VCaP (cell line): ENCODE data around the gene CASK.
"Not testable (repeated sequence)": the region's sequence is repeated elsewhere in the genome, so short reads cannot be mapped to it uniquely, and the experiment has no call there.

Experiments used
- H3K27ac ChIP-seq: fragments of 450-650 bp; 2 replicates; pipeline ENCODE4 v1.5.1; 2017
- TF ChIP-seq, protein P1 (sequence below): fragments of 450-650 bp; conservative IDR thresholded peaks from 2 replicates; pipeline ENCODE4 v1.5.1; 2017; ENCODE audit warnings: mild to moderate bottlenecking, moderate library complexity

The CASK gene

DNA sequence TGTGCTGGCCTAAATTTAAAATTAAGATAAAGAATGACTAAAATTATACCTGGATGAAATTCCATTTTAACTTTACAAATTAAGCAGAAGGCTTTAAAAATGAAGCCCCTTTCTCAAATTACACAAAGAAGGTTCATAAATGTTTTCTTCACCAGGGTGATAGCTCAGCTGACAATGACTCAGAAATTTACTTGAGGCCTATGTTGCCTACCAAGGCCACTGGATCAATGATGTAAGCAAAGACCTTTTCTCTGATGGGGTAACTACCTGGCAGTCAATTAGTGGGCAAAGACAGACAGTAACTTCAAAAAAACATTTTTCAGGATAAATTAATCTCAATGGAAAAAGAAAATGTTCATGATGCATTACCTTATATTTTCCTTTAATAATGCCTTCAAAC is 258.4 kb downstream of the CASK start:
- TF ChIP-seq, protein P1, sequence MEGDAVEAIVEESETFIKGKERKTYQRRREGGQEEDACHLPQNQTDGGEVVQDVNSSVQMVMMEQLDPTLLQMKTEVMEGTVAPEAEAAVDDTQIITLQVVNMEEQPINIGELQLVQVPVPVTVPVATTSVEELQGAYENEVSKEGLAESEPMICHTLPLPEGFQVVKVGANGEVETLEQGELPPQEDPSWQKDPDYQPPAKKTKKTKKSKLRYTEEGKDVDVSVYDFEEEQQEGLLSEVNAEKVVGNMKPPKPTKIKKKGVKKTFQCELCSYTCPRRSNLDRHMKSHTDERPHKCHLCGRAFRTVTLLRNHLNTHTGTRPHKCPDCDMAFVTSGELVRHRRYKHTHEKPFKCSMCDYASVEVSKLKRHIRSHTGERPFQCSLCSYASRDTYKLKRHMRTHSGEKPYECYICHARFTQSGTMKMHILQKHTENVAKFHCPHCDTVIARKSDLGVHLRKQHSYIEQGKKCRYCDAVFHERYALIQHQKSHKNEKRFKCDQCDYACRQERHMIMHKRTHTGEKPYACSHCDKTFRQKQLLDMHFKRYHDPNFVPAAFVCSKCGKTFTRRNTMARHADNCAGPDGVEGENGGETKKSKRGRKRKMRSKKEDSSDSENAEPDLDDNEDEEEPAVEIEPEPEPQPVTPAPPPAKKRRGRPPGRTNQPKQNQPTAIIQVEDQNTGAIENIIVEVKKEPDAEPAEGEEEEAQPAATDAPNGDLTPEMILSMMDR = no peak
- H3K27ac ChIP-seq = no peak overlapping the region

DNA sequence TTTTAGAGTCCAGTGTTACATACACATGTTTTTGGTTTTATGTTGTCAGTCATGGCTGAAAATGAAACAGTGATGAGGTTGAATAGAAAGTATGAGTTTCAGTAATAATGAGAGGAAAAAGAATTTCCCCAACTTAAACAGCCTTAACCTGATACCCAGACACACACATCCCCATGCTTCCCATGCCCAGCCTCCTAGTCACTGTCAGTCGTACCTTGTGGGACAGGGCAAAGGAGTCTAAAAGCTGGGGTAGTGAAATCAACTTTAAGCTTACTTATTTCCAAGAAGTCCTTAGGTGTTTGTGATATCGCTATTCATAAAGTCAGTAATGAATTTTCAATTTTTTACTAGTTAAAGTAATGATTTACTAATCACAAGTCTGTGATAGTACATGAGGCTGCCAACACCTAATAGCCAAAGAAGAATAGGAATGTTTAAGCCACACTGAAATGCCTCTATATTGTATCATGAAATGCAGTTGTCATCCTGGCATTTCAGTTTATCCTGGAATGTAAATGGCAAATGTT is 258.9 kb downstream of the CASK start:
- TF ChIP-seq, protein P1 = no peak
- no peak overlapping the region for H3K27ac ChIP-seq

DNA sequence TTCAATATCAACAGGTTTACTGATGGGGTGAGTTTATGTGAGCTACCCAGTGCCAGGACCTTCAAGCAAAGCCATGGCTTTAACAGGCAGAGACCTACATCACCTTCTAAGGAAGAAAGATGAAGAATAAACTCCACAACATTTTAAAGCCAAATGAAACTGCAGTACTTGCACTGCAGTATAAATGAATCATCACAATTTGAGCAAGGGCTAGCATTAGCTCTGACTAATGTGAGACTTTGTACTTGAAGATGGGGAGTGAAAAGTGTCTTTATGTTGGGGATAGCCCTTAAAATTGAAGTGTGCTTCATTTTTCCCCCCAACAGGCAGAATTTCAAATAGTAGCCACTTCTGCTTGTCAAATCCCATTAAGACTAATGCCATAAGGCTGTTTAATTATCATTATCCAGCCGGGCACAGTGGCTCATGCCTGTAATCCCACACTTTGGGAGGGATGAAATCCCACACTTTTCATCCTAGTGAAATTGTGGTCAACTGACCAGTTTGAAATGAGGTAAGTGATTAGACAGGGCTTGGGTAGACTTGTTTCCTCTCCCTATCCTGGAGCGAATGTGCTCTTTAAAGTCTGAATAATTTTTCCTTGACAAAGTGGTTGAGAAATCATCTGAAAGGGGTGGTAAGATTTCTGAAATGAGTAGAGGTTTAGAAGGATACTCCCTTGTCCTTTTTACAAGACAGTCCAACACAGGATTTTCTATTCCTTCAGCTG is 261.8 kb downstream of the CASK start:
- no peak overlapping the region for H3K27ac ChIP-seq
- TF ChIP-seq, protein P1 = no peak

DNA sequence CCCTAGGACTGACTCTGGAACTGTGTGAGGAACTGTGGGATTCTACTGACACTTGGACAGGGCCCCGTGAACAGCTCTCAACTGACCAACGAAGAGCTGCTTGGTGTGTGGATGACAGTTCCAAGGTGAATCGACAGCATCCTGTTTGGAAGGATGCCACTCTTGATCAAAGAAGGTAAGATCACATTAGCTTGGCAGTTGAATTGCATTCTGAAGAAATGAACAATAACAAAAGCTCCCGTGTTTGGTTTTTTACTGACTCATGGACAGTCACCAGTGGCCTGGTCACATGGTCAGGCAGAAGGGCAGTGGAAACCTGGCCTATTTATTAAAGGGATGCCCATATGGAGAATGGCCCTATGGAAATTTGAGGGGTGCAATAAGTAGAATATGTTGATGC is 267.7 kb downstream of the CASK start:
- TF ChIP-seq, protein P1 = no peak
- no peak overlapping the region for H3K27ac ChIP-seq

DNA sequence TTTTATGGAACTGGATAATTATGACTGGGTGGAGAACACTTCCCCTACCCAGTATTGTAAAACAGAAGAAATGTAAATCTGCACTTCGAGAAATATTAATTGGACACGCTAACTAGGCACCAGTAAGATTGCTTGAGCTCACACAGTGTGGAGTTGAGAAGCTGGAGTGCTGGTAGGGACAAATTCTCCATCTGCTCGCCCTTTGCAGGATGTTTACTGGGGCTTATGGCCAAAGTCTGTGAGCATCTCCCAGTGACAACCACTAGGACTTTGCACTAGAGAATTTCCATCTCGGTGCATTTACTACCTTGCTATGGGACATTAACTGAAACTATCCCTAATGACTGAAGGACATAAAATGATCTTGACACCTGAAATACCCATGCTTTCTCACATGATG is 268.3 kb downstream of the CASK start:
- TF ChIP-seq, protein P1 = no peak
- no peak overlapping the region for H3K27ac ChIP-seq

DNA sequence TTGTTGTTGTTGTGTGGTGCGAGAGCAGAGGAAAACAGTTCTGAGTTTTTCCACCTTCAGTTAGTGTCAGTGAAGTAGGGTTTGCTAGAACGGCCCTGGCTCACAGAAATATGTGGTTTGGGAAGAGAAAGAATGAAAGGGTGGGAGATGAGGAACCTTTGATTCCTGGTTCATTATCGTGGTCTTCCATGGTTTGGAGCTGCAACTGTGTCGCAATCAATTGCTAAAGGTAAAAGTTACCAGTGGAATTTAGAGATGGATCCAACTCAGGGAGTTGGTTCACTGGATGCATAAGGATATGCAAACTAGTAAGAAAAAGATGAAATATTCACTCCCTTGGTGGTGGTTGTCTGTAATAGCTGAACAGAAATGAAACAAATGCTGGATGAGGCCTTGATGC is 270.2 kb downstream of the CASK start:
- TF ChIP-seq, protein P1 = no peak
- H3K27ac ChIP-seq = no peak overlapping the region

DNA sequence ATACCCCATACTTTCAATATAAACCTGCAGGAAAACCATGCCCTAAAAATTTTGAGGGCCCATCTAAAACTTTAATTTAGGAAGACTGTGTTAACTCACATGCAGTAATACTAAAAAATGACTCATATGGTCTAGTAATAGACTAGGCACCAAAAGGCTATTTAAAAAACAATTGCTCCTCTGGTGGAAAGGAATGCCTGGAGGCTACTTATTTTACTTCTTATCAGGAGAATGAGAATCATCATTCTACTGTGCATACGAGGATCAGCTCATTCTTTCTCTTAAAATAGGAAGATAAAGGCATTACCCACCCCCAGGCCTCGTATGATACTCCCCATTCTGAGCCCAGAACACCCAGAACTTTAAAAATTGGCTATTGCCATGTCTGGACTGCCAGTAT is 277.2 kb downstream of the CASK start:
- not testable (repeated sequence) for H3K27ac ChIP-seq

DNA sequence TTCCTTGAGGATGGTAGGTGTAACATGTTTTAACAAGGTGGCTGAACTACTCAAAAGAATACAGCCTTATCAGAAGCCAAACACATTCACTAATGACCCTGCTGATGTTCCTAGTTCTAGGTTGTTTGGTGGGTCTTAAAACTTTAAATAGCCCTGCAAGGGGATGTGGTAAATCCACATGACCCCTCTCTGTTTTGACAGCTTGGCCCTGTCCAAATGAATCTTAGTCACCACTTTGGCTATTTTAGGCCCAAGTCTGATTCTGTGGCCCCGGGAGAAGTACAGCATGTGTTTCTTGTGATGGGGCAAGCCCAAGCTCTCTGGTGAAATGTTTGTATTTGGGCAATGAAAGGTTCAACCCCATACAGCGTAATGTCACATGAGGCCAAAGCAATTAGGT is 289.1 kb downstream of the CASK start:
- H3K27ac ChIP-seq = no peak overlapping the region
- TF ChIP-seq, protein P1 = no peak
